Ovary (tissue), 9 donors: ENCODE measurements around the gene GNA14. TPM values are rescaled to one million over a fixed set of nuclear protein-coding genes. Genes with fewer than 3 reads are reported as not detected.

Experiments
- DNase-seq, 5 donors: peaks; one replicate each; pipeline ENCODE4 v3.0.0-alpha.2; 2019 to 2020
- H3K27ac ChIP-seq, 2 donors: fragments of 200-600 bp; one replicate each; pipeline versions ENCODE4 v1.5.1 to v1.8.0; 2019 to 2022
- H3K27me3 ChIP-seq: fragments of 200-600 bp; one replicate; pipeline ENCODE4 v1.8.0; 2022
- H3K36me3 ChIP-seq: fragments of 200-600 bp; sonication (generic); one replicate; pipeline ENCODE4 v1.5.1; 2019
- H3K4me1 ChIP-seq: one replicate; pipeline ENCODE4 v1.8.1; 2013; ENCODE audit warnings: mild to moderate bottlenecking, moderate library complexity; ENCODE audit not compliant: insufficient read depth
- H3K4me3 ChIP-seq: fragments of 200-600 bp; sonication (generic); one replicate; pipeline ENCODE4 v1.5.1; 2017
- H3K9me3 ChIP-seq, 2 donors: fragments of 200-600 bp in 1 of 2; sonication (generic) in 1 of 2; one replicate each; pipeline versions ENCODE4 v1.5.1 to v1.8.1; 2013 to 2019; ENCODE audit warnings: mild to moderate bottlenecking in 1 of 2, moderate library complexity in 1 of 2
- EP300 ChIP-seq: sonication (generic); formaldehyde crosslinking; IDR thresholded peaks from one replicate; pipeline ENCODE4 v1.6.1; 2017; ENCODE audit warnings: antibody characterized with exemption
- POLR2A ChIP-seq: fragments of 450-650 bp; IDR thresholded peaks from one replicate; pipeline ENCODE4 v1.6.1; 2017; ENCODE audit warnings: antibody characterized with exemption, mild to moderate bottlenecking, moderate library complexity
- WGBS, 3 donors: extraction: QIAGEN DNeasy Blood & Tissue Kit in 1 of 3; methylation state at CpG; one replicate each; pipeline versions ENCODE4 v1.1.5 to v1.1.7; 2013 to 2017; 5-methylcytosine and 5-hydroxymethylcytosine counted together
- intact Hi-C, 4 donors: fragments of 100-400 bp; cut with DNase I; formaldehyde crosslinking; loops; one replicate each; pipeline versions ENCODE4 v1.11.0 to v1.15.1; 2022 to 2023
- polyA plus RNA-seq, 2 donors: library from polyadenylated mRNA; stranded (reverse); fragments of 200-250 nt in 1 of 2; fragments of 350-450 nt in 1 of 2; fragmentation: Illumina TruSeq in 1 of 2; extraction: RNeasy Lipid Tissue Mini Kit (QIAGEN cat#74804) in 1 of 2; gene quantifications; one replicate each; pipeline ENCODE4 v1.2.3, GENCODE V29; 2013 to 2014
- total RNA-seq, 7 donors: library from RNA; depleted of rRNA in 2 of 7; stranded (reverse); fragments of >200 nt in 2 of 7; fragmentation: NEBNext Ultra II Directional in 3 of 7; extraction: Animal tissue kit (Norgen Biotek cat#: 25700) in 3 of 7; gene quantifications; one replicate each; pipeline versions ENCODE4 v1.1.0 to v1.2.4, GENCODE V29; 2016 to 2023
- TF ChIP-seq, protein P1 (sequence below), 3 donors: fragments of 450-650 bp in 2 of 3; fragments of 200-600 bp in 1 of 3; IDR thresholded peaks; one replicate each; pipeline versions ENCODE4 v1.5.1 to v1.8.0; 2016 to 2022; ENCODE audit warnings: antibody characterized with exemption in 3 of 3, mild to moderate bottlenecking in 1 of 3
- donor health status: DM: no; HTN: no; CAD: no; lungs with moderate emphysema.
- donor health status: DM: no; HTN: no; CAD: no.
- donor health status: Bipolar disorder and iron deficiency.
- donor health status: DM: yes; HTN: yes; CAD: no.
- donor health status: DM: no; HTN: no; CAD: no.
- donor health status: DM: yes; HTN: yes; CAD: no.

GNA14 gene
- total and polyA plus RNA-seq, 9 donors: 4.9 to 9.9 (median 7.6) TPM

DNA sequence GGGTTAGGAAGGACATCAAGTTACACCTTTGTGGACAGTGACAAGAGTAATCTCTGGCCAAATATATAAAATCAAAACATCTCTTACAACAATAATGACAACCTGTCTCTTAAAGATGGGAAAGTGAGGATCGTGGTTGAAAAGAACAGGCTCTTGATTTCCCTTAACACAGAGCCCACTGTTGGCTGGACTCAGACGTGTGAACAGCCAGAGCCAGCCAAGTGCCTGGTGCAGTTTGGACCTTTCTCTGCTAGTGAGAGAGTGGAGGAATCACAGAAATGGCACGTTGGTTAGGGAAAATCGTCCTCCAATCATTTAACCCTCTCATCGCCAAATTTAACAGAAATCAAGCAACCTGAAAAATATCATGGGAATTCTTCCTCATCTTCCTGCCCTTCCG, 131.3 kb downstream of the GNA14 start:
- H3K9me3 ChIP-seq: no peaks in the 10 kb centered on the region
- intact Hi-C loops: no loop called here
- H3K4me1 ChIP-seq: peaks cover 3% of the 10 kb centered on the region
- WGBS, 3 donors: 63 to 65% (median 63%) methylated on average over 6 of the region's 6 CpGs
- TF ChIP-seq, protein P1, sequence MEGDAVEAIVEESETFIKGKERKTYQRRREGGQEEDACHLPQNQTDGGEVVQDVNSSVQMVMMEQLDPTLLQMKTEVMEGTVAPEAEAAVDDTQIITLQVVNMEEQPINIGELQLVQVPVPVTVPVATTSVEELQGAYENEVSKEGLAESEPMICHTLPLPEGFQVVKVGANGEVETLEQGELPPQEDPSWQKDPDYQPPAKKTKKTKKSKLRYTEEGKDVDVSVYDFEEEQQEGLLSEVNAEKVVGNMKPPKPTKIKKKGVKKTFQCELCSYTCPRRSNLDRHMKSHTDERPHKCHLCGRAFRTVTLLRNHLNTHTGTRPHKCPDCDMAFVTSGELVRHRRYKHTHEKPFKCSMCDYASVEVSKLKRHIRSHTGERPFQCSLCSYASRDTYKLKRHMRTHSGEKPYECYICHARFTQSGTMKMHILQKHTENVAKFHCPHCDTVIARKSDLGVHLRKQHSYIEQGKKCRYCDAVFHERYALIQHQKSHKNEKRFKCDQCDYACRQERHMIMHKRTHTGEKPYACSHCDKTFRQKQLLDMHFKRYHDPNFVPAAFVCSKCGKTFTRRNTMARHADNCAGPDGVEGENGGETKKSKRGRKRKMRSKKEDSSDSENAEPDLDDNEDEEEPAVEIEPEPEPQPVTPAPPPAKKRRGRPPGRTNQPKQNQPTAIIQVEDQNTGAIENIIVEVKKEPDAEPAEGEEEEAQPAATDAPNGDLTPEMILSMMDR (IDR thresholded peaks at IDR 0.05): no peak
- TF ChIP-seq POLR2A (no peak), EP300 (no peak)
- DNase-seq: no peak
- no peak overlapping the region for H3K4me3 ChIP-seq
- H3K36me3 ChIP-seq: no peaks in the 10 kb centered on the region
- no peaks in the 10 kb centered on the region for H3K27me3 ChIP-seq
- no peak overlapping the region for H3K27ac ChIP-seq

DNA sequence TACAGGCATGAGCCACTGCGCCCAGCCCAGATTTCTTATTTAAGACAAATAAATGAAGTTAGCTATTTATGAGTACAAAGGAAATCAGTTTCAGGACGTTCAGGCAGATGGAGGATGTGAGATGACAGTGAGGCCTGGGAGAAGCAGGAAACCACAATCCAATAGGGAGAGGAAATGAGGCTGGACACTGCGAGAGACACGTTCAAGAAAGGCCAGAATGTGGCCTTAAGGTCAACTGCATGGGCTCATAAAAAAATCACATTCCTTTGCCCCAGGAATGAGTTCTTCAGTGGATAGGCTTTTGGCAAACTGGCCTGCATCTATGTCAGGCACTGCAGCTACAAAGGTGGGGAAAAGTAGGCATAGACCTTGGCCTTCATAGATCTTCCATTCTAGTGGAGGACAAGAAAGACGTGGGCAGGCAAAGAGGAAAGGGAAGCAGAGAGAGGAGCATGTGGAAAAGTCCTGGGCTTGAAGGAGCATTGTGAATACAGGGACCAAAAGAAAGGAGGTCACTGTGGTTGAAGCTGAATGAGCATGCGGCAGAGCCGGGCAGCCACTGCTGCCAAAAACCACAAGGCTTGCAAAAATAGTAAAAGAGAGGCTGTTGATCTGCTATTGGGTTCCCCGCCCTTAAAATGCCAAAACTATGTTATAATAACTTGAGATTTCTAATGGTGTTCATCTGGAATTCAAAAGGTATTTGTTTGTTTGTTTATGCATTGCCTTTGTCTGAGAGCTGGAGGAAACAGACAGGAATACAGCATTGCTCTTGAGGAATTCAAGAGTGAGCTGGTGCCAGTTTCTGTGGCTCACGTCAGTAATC, 133.0 kb downstream of the GNA14 start:
- H3K4me3 ChIP-seq: no peak overlapping the region
- DNase-seq: no peak
- WGBS, 3 donors: 57 to 64% (median 62%) methylated on average over 9 of the region's 9 CpGs
- H3K27me3 ChIP-seq: no peaks in the 10 kb centered on the region
- TF ChIP-seq, protein P1 (IDR thresholded peaks at IDR 0.05): no peak
- TF ChIP-seq POLR2A (no peak), EP300 (no peak)
- peaks cover 3% of the 10 kb centered on the region for H3K4me1 ChIP-seq
- no peaks in the 10 kb centered on the region for H3K36me3 ChIP-seq
- H3K27ac ChIP-seq: no peak overlapping the region
- H3K9me3 ChIP-seq: no peaks in the 10 kb centered on the region
- intact Hi-C loops: no loop called here

DNA sequence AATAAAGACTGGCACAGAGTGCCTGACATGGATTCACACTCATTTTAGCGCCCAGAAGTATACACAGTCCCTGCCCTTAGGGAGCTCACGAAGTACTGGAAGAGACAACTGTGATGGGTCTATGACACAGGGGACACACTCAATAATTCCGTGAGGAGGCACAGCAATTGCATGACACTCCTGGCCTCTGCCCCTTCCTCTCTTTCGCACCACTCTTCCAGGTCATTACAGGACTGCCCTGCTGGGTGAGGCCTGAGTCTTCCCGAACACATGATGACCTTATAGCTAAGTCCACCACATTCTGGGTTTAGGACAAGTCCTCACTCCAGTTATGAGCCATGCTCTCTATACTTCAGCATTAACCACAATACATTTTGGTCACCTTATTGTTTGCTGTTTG, 134.7 kb downstream of the GNA14 start:
- Histone ChIP-seq H3K4me1 (peaks cover 3% of the 10 kb centered on the region), H3K27ac (no peak overlapping the region), H3K9me3 (no peaks in the 10 kb centered on the region), H3K4me3 (no peak overlapping the region), H3K27me3 (no peaks in the 10 kb centered on the region), H3K36me3 (no peaks in the 10 kb centered on the region)
- no peak for DNase-seq
- TF ChIP-seq POLR2A (no peak), EP300 (no peak)
- TF ChIP-seq, protein P1 (IDR thresholded peaks at IDR 0.05): no peak
- intact Hi-C loops: no loop called here
- WGBS, 3 donors: 95 to 96% (median 95%) methylated on average over 5 of the region's 5 CpGs

DNA sequence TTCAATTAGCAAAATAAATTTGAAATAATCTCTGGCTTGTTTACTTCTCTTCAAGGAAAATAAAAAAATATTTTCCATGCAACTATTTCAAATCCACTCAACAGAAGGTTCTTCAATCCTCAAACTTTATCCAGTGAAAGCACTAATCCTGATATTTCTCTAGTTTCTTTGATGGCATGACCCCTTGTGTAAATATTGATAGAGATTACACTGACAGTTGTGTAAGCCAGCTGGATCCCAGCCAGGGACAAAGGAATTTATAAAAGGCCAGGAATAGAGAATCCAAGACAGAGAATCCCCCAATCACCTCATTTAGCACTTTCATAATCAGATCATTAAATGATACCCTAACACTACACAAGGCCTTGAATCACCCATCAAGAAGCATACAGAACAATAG, 135.2 kb downstream of the GNA14 start:
- no peak overlapping the region for H3K4me3 ChIP-seq
- H3K36me3 ChIP-seq: no peaks in the 10 kb centered on the region
- H3K9me3 ChIP-seq: no peaks in the 10 kb centered on the region
- intact Hi-C loops: no loop called here
- peaks cover 3% of the 10 kb centered on the region for H3K4me1 ChIP-seq
- no peaks in the 10 kb centered on the region for H3K27me3 ChIP-seq
- TF ChIP-seq, protein P1 (IDR thresholded peaks at IDR 0.05): no peak
- TF ChIP-seq EP300 (no peak), POLR2A (no peak)
- DNase-seq: peak in 1 of 5 donors; percentile 49
- no peak overlapping the region for H3K27ac ChIP-seq
